ENCODE data around the gene SNED1. TPM values are rescaled to one million over a fixed set of nuclear protein-coding genes. Genes with fewer than 3 reads are reported as not detected.

The SNED1 gene
- total and polyA plus RNA-seq, 9 of the 15 experiments (the other 6 are each of a cell fraction or from before 2014, with no cell fraction given): 0.03 to 0.07 (median 0.05) TPM; not detected in 5

DNA sequence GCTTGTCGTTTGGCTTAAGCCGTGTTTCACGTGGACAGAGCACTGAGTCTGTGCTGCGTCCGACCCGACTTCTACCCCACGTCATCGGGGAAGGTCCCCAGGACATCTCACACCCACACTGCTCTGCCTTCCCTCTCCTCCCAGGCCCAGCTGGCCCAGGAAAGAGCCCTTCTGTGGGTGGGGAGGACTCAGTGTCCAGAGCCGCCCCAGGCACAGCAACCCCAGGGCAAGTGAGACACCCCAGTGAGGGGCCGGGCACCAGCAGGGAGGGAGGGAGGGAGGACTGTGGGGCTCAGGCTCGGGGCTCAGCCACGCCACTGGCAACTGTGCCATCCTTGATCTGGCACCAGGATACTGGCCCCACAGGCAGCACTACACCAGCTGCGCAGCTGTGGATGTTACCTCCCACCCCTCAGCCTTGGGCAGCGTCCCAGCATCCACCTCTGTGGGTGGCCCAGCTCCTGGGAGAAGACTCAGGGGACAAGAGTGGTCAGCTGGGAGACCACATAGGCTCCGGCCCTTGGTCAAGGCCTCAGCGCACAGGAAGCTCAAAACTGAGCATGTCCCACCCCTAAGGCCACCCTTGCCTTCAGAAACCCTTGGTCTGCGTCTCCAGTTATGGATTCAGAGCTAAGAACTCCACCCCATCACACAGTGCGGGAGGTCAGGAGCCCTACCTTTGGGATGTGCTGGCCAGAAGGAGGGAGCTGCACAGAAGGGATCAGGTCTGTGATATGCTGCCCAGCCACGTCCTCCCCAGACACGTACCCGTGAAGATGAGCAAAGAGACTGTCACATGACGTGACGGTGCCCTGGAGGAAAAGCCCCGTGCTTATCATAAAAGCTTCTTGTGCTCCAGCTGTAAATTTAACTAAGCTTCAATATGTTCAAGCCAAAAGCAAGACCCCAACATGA lies 139.1 kb downstream of the SNED1 start:
- H2AFZ ChIP-seq (ENCODE audit: low read depth, low read length): no peak overlapping the region
- H3K79me2 ChIP-seq (ENCODE audit: control insufficient read depth, insufficient read depth, low read length): no peaks in the 10 kb centered on the region
- WGBS (ENCODE audit: insufficient coverage, low coverage, missing lambda C conversion rate): 91% methylated on average over 10 of the region's 24 CpGs
- intact Hi-C loops (cut with micrococcal nuclease): no loop called here
- DNase-seq (ENCODE audit: extremely low read depth in 1 of 4, low spot score in 3 of 4) (no peak), ATAC-seq (no peak), FAIRE-seq (no peak)
- no peaks in the 10 kb centered on the region for H3K27me3 ChIP-seq (ENCODE audit: control insufficient read depth in 2 of 2, insufficient read depth in 2 of 2, low read length in 2 of 2)
- in situ Hi-C loops (cut with MboI): no loop called here
- peaks cover 33% of the 10 kb centered on the region; the same call in 1 of the 3 replicates for H3K36me3 ChIP-seq (ENCODE audit: control insufficient read depth, insufficient read depth, low read length)
- no peaks in the 10 kb centered on the region for H4K20me1 ChIP-seq (replicated peaks; ENCODE audit: control insufficient read depth, insufficient read depth, low read length)
- CTCF ChIA-PET (ENCODE audit: low intra/inter-chr PET ratio): no interaction called here
- no peak overlapping the region for H3K9ac ChIP-seq (ENCODE audit: insufficient read depth in 1 of 2, low read depth in 2 of 2, low read length in 2 of 2)
- H3K4me3 ChIP-seq: no peak overlapping the region
- H3K9me3 ChIP-seq (replicated peaks; ENCODE audit: control insufficient read depth, insufficient read depth, low read depth, low read length): no peaks in the 10 kb centered on the region
- 0 out of 5 replicates have a peak, but pooled peaks cover 0 to 6% of the 10 kb centered on the region in 2 experiments for H3K4me1 ChIP-seq (replicated peaks in 1 of 2; ENCODE audit: control insufficient read depth in 2 of 2, insufficient read depth in 2 of 2, low read length in 2 of 2)
- TF ChIP-seq NBN (IDR thresholded peaks at IDR 0.05; ENCODE audit: low read depth): no peak
- TF ChIP-seq, protein P1, sequence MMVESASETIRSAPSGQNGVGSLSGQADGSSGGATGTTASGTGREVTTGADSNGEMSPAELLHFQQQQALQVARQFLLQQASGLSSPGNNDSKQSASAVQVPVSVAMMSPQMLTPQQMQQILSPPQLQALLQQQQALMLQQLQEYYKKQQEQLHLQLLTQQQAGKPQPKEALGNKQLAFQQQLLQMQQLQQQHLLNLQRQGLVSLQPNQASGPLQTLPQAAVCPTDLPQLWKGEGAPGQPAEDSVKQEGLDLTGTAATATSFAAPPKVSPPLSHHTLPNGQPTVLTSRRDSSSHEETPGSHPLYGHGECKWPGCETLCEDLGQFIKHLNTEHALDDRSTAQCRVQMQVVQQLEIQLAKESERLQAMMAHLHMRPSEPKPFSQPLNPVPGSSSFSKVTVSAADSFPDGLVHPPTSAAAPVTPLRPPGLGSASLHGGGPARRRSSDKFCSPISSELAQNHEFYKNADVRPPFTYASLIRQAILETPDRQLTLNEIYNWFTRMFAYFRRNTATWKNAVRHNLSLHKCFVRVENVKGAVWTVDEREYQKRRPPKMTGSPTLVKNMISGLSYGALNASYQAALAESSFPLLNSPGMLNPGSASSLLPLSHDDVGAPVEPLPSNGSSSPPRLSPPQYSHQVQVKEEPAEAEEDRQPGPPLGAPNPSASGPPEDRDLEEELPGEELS (CRISPR knock-in tag; IDR thresholded peaks at IDR 0.05; ENCODE audit: borderline replicate concordance): no peak
- TF ChIP-seq GTF2E2 (tag; IDR thresholded peaks at IDR 0.05): no peak
- no peak for TF ChIP-seq STAT5A (IDR thresholded peaks at IDR 0.05; ENCODE audit: borderline replicate concordance, low read length)
- POLR2A ChIA-PET: interaction anchor here (0.6 to 1.2 kb wide), 5 partner anchors 10 to 389 kb away, joined by 3 to 5 read pairs (median 4); partner anchors contain the start of genes PASK and PPP1R7
- no peak overlapping the region for H3K4me2 ChIP-seq (ENCODE audit: insufficient read depth, low read length)
- no TSS peak for BruUV-seq (replicated peaks)
- H3K9me1 ChIP-seq (ENCODE audit: control insufficient read depth, insufficient read depth, low read length): no peaks in the 10 kb centered on the region
- no peak overlapping the region for H3K27ac ChIP-seq (ENCODE audit: extremely low read depth, low read depth, low read length)
